VCaP (cell line): Measurements from ENCODE around the gene PTPN22.

Source experiments
- H3K27ac ChIP-seq: fragments of 450-650 bp; 2 replicates; pipeline ENCODE4 v1.5.1; 2017
- CTCF ChIP-seq: fragments of 450-650 bp; conservative IDR thresholded peaks from 2 replicates; pipeline ENCODE4 v1.5.1; 2017; ENCODE audit warnings: mild to moderate bottlenecking, moderate library complexity

PTPN22 gene

DNA sequence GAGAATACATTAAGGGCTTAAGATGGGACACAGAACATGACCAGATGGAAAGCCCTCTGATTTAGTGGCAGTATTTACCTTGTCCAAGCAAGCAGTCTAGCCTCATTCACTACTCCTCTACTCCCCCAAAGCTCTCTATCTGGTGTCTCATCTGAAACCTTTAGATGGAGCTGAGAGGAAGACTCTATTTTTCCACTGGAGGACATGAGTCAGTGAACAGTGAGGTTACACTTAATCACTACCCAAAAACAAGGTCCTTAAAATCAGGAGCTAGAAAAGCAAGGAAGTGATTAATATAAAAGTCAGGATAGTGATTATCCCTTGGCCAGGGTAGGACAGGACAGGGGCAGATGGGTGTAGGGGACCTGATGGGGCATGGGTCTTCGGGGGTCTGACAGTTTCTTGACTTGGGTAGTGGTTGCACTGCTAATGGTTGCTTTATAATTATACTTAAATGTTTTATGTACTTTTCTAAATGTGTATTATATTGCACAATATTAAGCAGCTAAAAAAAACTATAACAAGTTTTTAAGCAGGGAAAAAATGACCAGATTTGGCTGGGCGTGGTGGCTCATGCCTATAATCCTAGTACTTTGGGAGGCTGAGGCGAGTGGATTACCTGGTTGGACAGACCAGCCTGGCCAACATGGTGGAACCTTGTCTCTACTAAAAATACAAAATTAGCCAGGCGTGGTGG lies 3.0 kb downstream of the PTPN22 start:
- H3K27ac ChIP-seq = no peak overlapping the region
- no peak for TF ChIP-seq CTCF

GRCh38 chr1:113861641-113862040 lies 9.9 kb downstream of the PTPN22 start:
- TF ChIP-seq CTCF = no peak
- no peak overlapping the region for H3K27ac ChIP-seq

- no peak for TF ChIP-seq CTCF
- no peak overlapping the region for H3K27ac ChIP-seq
These were observed 10.6 kb downstream of the PTPN22 start for GRCh38 chr1:113860891-113861290.

DNA sequence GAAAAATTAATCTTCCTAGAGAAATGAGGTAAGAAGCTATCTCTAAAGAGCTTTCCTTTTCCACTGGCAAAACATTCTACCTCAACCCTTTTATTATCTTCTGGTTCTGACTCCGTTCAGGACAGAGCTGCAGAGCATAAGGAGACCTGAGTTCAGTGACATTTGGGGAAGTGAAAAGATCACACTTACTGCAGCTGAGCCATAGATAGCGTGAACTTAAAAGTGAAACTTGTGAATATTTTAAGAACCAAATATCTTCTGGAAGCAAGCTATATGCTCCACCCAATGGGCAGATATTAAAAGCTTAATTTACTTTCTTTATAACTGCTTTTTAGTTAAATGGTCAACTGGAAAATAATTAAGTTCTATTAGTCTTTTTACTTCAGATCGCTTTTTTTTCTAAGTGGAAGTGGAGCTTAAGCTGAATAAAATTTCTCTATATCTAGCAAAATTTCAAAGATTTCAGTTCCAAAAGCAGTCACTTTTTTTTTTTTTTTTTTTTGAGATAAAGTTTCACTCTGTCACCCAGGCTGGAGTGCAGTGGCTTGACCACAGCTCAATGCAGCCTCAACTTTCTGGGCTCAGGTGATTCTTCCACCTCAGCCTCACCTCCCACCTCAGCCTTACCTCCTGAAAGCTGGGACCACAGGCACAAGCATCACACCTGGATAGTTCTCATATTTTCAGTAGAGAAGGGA lies 11.9 kb downstream of the PTPN22 start:
- H3K27ac ChIP-seq = no peak overlapping the region
- TF ChIP-seq CTCF = no peak

- no peak overlapping the region for H3K27ac ChIP-seq
- no peak for TF ChIP-seq CTCF
These were observed 12.5 kb downstream of the PTPN22 start for GRCh38 chr1:113858982-113859381.

DNA sequence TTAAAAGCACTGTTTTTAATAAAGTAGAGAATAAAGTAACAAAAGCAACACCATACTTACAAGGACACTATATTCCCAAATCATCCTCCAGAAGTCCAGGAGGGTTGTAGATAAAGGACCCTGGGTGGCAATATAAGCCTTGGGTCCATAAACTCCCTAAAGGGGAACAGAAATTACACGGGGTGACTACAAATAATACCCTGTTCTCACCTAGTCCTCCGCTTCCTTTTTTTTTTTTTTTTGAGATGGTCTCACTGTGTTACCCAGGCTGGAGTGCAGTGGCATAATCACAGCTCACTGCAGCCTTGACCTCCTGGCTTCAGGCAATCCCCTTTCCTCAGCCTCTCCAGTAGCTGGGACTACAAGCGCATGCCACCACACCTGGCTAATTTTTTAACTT lies 13.1 kb downstream of the PTPN22 start:
- no peak for TF ChIP-seq CTCF
- H3K27ac ChIP-seq = no peak overlapping the region

GRCh38 chr1:113857776-113858175 lies 13.7 kb downstream of the PTPN22 start:
- no peak for TF ChIP-seq CTCF
- no peak overlapping the region for H3K27ac ChIP-seq
